Dermis microvascular lymphatic vessel endothelial cell (primary cell): ENCODE data around the gene ANKRD1. TPM values are rescaled to one million over a fixed set of nuclear protein-coding genes. Genes with fewer than 3 reads are reported as not detected.
"Not testable (repeated sequence)": the region's sequence is repeated elsewhere in the genome, so short reads cannot be mapped to it uniquely, and the experiment has no call there.

ENCODE experiments used
- DNase-seq, 2 donors: peaks; one replicate each; pipeline versions ENCODE4 v3.0.0 to v3.0.0-alpha.2; 2010; ENCODE audit warnings: low read depth in 2 of 2
- total RNA-seq: library from RNA; depleted of rRNA; stranded (reverse); fragments of >200 nt; gene quantifications from 2 replicates; pipeline ENCODE4 v1.2.1, GENCODE V29; 2014

Gene ANKRD1
- total RNA-seq, 1 donor from 2014 or later, result 371 TPM

GRCh38 chr10:90912854-90913479, 7.9 kb downstream of the ANKRD1 start:
- DNase-seq, result peak in 1 of 2 donors; percentile 67

- peak; percentile 40 to 75 for DNase-seq
Observed at GRCh38 chr10:90912174-90912573, 8.7 kb downstream of the ANKRD1 start.

GRCh38 chr10:90911133-90912051, 9.5 kb downstream of the ANKRD1 start:
- peak; percentile 84 to 95 for DNase-seq

GRCh38 chr10:90906596-90906995, 14.3 kb downstream of the ANKRD1 start:
- DNase-seq, result no peak

DNA sequence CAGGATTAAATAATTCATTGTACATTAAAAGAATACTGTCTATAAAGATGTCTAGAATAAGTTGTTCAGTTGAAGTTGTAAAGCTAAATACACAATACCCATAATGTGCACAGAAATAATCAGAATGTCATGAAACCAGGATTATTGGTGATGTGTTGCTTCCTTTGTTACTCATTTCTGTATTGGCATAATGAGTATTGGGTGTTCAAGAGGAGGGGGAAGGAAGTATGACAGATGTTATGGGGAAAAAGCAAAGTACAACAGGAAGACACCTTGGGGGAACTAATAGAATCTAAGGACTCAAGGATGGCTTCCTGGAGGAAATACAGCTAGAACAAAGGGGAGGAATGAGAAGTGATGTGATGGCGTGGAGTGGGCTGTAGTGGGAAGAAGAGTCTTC, 15.0 kb downstream of the ANKRD1 start:
- DNase-seq, result no peak

DNA sequence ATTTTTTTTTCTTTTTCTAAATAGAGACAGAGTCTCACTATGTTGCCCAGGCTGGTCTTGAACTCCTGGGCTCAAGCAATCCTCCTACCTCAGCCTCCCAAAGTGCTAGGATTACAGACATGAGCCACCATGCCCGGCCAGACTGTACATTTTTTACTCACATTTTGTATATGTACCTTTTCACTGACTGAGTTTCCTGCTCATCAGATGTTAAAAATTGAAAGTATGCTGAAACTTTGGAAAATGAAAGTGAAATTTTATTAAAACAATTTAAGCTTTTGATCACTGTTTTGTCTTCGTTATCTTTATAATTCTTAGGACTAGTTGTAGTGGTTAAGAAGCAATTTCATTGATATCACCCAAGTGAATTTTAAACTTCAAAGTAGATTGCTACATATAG, 24.0 kb downstream of the ANKRD1 start:
- DNase-seq, result not testable (repeated sequence)

DNA sequence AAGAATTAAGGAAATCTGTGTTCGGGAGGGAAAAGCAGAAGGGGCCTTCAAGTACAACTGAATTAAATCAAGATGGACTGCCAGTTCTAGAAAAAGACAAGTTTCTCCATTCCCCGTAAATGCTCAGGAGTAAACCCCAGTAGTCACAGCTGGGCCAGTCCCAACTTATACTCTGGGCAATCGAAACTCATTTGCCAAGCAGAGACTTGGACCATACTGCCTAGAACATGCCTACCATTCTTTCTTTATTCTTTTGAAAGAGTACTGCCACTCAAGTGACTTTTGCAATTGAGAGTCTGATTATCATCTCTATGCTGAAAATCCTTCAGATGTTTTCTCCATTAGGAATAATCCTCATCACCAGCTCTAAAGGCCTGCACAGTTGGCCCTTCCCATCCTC, 27.7 kb downstream of the ANKRD1 start:
- no peak for DNase-seq

- DNase-seq, result no peak
Observed at GRCh38 chr10:90890347-90890746, 30.5 kb downstream of the ANKRD1 start.

- no peak for DNase-seq
Observed at GRCh38 chr10:90889636-90890035, 31.3 kb downstream of the ANKRD1 start.

GRCh38 chr10:90888387-90888786, 32.5 kb downstream of the ANKRD1 start:
- DNase-seq, result no peak

GRCh38 chr10:90887555-90887954, 33.3 kb downstream of the ANKRD1 start:
- DNase-seq, result no peak

- DNase-seq, result no peak
Observed at GRCh38 chr10:90885176-90885575, 35.7 kb downstream of the ANKRD1 start.

DNA sequence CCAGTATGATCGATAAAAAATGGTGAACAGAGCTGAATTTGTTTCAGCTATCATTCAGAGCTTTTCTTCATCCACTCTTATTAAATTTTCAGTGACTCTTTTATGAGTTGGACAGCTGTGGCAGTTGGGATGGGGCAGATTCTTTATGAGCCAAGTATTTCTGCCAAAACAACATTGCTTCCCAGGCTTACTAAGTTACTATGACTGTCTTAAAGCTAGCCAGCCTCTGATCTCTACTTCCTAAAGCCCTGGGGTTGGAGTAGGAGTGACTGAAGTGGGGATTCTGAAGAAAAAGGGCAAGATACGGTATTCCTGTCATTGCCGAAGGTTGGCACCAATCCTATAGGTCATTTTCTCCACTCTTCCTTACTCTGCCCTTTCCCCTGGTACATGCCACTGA, 36.5 kb downstream of the ANKRD1 start:
- DNase-seq, result no peak

- peak; percentile 53 to 60 for DNase-seq
Observed at GRCh38 chr10:90880059-90880719, 40.7 kb downstream of the ANKRD1 start.

- DNase-seq, result no peak
Observed at GRCh38 chr10:90879062-90879461, 41.8 kb downstream of the ANKRD1 start.

DNA sequence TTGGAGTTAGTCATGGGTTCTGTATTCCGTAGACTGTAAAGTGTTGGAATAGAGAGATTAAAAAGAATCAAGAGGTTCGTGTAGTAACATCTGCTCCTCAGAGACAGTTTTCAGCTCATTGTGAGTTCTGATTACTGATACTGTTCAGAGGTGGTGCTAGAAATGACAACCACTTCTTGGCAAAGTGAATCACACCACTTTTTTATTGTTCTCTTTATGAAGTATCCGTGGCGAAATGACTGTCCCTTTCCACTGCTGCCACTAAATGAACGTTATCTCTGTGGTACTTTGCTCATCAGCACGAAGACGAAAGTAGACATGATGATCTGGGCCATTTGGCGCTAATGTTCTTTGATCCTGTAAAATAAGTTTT, 48.3 kb downstream of the ANKRD1 start:
- no peak for DNase-seq

DNA sequence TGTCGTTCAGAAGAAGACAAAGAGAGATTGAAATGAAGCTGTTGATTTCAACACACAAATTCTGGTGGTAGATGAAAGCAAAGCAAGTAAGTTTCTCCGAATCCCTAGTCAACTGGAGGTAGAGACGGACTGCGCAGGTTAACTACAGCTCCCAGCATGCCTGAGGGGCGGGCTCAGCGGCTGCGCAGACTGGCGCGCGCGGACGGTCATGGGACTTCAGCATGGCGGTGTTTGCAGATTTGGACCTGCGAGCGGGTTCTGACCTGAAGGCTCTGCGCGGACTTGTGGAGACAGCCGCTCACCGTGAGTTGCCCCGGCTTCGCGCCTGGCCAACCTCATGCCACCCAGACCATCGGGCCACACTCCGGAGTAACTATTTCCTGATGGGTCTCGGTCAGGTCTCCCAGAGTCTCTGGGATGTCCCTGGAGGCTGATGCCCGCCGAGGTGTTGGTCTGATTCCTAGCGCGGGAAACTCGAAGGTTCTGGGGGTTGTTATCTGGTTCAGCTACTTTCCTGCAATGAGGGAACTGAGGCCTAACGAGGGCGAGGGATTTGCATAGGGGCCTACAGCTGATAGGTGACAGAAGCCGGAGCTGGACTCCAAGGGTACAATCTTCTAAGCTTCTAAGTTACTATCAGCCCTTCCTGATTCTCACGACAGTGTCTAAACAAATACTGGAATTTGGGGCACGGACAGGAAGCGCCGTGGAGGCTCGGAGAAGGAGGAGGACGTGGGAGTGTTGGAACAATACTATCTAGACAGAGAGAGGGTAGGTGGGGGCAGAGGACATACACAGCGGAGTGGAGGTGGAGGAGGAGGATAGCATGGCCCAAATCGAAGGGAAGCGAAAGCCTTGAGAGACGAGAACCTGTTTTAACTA, 48.9 kb downstream of the ANKRD1 start, which contains the start of gene RPP30:
Gene RPP30 (plus strand): TSS at position 209 of the 882 bp plus-strand sequence. CDS start 13 bp downstream, at position 222.
- DNase-seq, result peak; percentile 50 to 86

- peak; percentile 48 to 86 for DNase-seq
Observed at GRCh38 chr10:90871279-90871765, 49.6 kb downstream of the ANKRD1 start.

DNA sequence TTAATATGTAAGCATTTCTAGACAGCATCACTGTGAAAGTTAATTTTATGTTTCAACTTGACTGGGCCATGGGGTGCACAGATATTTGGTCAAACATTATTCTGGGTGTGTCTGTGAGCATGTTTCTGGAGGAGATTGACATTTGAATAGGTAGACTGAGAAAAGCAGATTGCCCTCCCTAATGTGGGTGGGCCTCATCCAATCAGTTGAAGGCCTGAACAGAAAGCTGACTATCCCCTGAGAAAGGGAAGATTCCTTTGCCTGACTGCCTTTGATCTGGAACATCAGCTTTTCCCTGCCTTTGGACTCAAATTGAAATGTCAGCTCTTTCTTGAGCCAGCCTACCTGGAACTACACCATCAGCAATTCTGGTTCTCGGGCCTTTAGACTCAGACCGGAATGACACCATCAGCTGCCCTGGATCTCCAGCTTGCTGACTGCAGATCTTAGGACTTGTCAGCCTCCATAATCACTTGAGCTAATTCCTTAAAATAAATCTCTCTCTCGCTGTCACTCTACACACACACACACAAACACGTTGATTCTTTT, 54.8 kb downstream of the ANKRD1 start:
- DNase-seq, result no peak

- DNase-seq, result peak in 1 of 2 donors; percentile 40
Observed at GRCh38 chr10:90865401-90865800, 55.5 kb downstream of the ANKRD1 start.
